Pulmonary artery endothelial cell (primary cell): Measurements from ENCODE around the gene NXPH4. TPM values are rescaled to one million over a fixed set of nuclear protein-coding genes. Genes with fewer than 3 reads are reported as not detected.

Experiments used
- DNase-seq: peaks from one replicate; pipeline ENCODE4 v3.0.0-alpha.2; 2011; ENCODE audit warnings: low read depth, low spot score
- total RNA-seq: library from RNA; depleted of rRNA; stranded (reverse); fragments of >200 nt; gene quantifications from 2 replicates; pipeline ENCODE4 v1.2.3, GENCODE V29; 2014

NXPH4 gene
- total RNA-seq, 1 donor from 2014 or later, result 0.13 TPM

GRCh38 chr12:57230381-57231155 is 14.0 kb downstream of the NXPH4 start:
- DNase-seq, result no peak

- no peak for DNase-seq
Measured at GRCh38 chr12:57231276-57232021, 14.9 kb downstream of the NXPH4 start.

- no peak for DNase-seq
Measured at GRCh38 chr12:57232156-57232756, 15.7 kb downstream of the NXPH4 start.

- DNase-seq, result no peak
Measured at GRCh38 chr12:57233357-57234232, 17.0 kb downstream of the NXPH4 start.

- no peak for DNase-seq
Measured at GRCh38 chr12:57234233-57234570, 17.6 kb downstream of the NXPH4 start.

- DNase-seq, result no peak
Measured at GRCh38 chr12:57234571-57235016, 18.0 kb downstream of the NXPH4 start.

- no peak for DNase-seq
Measured at GRCh38 chr12:57235017-57235727, 18.6 kb downstream of the NXPH4 start.

GRCh38 chr12:57235728-57236131 is 19.1 kb downstream of the NXPH4 start:
- no peak for DNase-seq

GRCh38 chr12:57236201-57236924 is 19.8 kb downstream of the NXPH4 start:
- no peak for DNase-seq

- no peak for DNase-seq
Measured at GRCh38 chr12:57236925-57237595, 20.5 kb downstream of the NXPH4 start.

- DNase-seq, result no peak
Measured at GRCh38 chr12:57237596-57237931, 21.0 kb downstream of the NXPH4 start.

- no peak for DNase-seq
Measured at GRCh38 chr12:57237932-57238853, 21.6 kb downstream of the NXPH4 start.

GRCh38 chr12:57238854-57239554 is 22.4 kb downstream of the NXPH4 start:
- peak; percentile 39 for DNase-seq

GRCh38 chr12:57239587-57240065 is 23.0 kb downstream of the NXPH4 start:
- DNase-seq, result no peak

- no peak for DNase-seq
Measured at GRCh38 chr12:57240066-57240921, 23.7 kb downstream of the NXPH4 start.

GRCh38 chr12:57240926-57241401 is 24.4 kb downstream of the NXPH4 start:
- no peak for DNase-seq
